ENCODE data around the gene B3GNT4.

B3GNT4 gene

DNA sequence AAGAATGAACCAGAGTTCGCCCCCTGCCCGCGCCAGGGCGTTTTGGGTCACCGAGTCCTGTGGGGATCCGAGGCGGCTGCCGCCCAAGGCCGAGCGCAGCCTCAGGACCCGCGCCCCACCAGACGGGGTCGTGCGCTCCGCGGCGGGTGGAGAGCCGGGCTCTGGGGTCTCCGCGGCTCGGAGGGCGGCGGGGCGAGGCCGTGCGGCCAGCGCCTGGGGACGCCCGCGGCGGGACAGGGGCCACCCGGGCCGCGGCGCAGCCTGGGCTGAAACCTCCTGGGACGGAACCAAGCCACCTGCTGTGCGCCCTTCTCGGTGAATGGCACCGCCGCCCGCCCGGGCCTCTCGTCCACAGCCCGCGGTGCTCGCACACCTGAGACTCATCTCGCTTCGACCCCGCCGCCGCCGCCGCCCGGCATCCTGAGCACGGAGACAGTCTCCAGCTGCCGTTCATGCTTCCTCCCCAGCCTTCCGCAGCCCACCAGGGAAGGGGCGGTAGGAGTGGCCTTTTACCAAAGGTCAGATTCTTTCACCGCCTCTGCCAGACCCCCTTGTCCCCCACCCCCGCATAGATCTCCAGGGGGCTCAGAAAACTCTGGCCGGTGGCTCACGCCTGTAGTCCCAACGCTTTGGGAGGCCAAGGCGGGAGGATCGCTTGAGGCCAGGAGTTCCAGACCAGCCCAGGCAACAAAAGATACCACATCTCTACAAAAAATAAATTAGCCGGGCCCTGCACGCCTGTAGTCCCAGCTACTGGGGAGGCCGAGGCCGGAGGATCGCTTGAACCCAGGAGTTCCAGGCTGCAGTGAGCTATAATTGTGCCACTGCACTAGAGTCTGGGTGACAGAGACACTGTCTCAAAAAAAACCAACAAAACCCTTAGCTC lies 901 bp downstream of the B3GNT4 start:
- no peak for DNase-seq (ENCODE audit: low read depth)
- H3K4me3 ChIP-seq (ENCODE audit: low read depth, low read length) = peak overlapping the region; percentile 45
- TF ChIP-seq, protein P1, sequence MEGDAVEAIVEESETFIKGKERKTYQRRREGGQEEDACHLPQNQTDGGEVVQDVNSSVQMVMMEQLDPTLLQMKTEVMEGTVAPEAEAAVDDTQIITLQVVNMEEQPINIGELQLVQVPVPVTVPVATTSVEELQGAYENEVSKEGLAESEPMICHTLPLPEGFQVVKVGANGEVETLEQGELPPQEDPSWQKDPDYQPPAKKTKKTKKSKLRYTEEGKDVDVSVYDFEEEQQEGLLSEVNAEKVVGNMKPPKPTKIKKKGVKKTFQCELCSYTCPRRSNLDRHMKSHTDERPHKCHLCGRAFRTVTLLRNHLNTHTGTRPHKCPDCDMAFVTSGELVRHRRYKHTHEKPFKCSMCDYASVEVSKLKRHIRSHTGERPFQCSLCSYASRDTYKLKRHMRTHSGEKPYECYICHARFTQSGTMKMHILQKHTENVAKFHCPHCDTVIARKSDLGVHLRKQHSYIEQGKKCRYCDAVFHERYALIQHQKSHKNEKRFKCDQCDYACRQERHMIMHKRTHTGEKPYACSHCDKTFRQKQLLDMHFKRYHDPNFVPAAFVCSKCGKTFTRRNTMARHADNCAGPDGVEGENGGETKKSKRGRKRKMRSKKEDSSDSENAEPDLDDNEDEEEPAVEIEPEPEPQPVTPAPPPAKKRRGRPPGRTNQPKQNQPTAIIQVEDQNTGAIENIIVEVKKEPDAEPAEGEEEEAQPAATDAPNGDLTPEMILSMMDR (IDR thresholded peaks at IDR 0.05; ENCODE audit: low read depth, low read length, missing control alignments) = no peak
- in situ Hi-C loops (cut with HindIII; ENCODE audit: low sequenced_read_pairs) = no loop called here

DNA sequence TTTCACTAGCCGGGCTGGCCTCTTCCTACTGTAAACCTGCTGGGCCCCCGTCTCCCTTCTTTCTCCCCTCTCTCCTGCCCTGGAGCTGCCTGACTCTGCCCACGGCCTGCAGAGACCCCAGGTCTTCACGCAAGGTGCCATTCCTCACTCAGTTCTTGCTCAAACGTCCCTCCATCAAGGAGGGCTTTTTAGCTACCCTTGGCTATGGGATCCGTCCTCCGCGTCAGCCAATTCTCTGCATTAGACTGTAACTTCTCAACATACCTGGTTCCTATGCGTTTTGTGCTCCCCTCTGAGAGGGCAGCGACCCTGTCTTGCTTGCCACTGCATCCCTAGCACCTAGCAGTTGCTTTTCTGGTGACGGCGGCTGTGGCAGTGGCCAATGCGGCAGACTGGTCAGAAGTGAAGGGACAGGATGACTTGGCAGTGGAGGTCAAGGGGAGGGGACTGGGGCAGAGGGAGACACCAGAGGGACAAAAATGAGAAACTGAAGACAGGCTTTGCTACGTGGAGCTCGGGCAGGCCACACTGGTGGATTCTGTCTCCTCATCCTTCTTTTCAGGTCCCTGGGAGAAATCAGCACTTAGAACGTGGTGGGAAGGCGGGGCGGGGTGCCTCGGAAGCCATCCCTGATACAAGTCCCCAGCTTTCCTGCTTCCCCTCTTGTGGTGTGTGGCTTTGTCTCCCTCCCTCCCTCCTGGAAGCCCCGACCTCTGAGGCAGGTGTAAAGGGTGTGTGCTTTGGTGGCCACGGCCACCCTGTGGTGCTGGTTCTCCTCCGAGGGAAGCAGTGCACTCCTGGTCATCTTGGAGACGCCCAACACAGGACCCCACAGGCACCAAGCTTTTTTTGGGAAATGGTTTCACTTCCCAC lies 1.8 kb downstream of the B3GNT4 start:
- in situ Hi-C loops (cut with HindIII; ENCODE audit: low sequenced_read_pairs) = no loop called here
- TF ChIP-seq, protein P1 (IDR thresholded peaks at IDR 0.05; ENCODE audit: low read depth, low read length, missing control alignments) = no peak

DNA sequence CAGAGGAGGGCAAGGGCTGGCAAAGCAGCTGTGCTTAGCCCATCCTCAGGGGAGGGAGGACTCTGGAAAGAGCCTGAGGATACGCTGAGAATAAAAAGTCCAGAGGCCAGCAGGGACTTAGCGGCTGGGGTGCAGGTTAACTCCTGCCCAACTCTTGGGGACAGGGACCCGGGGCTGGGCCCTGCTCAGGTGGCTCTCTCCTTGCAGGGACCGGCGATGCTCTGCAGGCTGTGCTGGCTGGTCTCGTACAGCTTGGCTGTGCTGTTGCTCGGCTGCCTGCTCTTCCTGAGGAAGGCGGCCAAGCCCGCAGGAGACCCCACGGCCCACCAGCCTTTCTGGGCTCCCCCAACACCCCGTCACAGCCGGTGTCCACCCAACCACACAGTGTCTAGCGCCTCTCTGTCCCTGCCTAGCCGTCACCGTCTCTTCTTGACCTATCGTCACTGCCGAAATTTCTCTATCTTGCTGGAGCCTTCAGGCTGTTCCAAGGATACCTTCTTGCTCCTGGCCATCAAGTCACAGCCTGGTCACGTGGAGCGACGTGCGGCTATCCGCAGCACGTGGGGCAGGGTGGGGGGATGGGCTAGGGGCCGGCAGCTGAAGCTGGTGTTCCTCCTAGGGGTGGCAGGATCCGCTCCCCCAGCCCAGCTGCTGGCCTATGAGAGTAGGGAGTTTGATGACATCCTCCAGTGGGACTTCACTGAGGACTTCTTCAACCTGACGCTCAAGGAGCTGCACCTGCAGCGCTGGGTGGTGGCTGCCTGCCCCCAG lies 2.8 kb downstream of the B3GNT4 start:
- no peak for DNase-seq (ENCODE audit: low read depth)
- in situ Hi-C loops (cut with HindIII; ENCODE audit: low sequenced_read_pairs) = no loop called here
- TF ChIP-seq, protein P1 (IDR thresholded peaks at IDR 0.05; ENCODE audit: low read depth, low read length, missing control alignments) = no peak
- H3K4me3 ChIP-seq (ENCODE audit: low read depth, low read length) = no peak overlapping the region

More for the DNA sequence above, 1.8 kb downstream of the B3GNT4 start:
- DNase-seq (ENCODE audit: low read depth) = no peak
- no peak overlapping the region for H3K4me3 ChIP-seq (ENCODE audit: low read depth, low read length)

DNA sequence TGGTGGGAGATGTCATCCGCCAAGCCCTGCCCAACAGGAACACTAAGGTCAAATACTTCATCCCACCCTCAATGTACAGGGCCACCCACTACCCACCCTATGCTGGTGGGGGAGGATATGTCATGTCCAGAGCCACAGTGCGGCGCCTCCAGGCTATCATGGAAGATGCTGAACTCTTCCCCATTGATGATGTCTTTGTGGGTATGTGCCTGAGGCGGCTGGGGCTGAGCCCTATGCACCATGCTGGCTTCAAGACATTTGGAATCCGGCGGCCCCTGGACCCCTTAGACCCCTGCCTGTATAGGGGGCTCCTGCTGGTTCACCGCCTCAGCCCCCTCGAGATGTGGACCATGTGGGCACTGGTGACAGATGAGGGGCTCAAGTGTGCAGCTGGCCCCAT lies 3.5 kb downstream of the B3GNT4 start:
- TF ChIP-seq, protein P1 (IDR thresholded peaks at IDR 0.05; ENCODE audit: low read depth, low read length, missing control alignments) = no peak
- DNase-seq (ENCODE audit: low read depth) = no peak
- in situ Hi-C loops (cut with HindIII; ENCODE audit: low sequenced_read_pairs) = no loop called here
- no peak overlapping the region for H3K4me3 ChIP-seq (ENCODE audit: low read depth, low read length)

DNA sequence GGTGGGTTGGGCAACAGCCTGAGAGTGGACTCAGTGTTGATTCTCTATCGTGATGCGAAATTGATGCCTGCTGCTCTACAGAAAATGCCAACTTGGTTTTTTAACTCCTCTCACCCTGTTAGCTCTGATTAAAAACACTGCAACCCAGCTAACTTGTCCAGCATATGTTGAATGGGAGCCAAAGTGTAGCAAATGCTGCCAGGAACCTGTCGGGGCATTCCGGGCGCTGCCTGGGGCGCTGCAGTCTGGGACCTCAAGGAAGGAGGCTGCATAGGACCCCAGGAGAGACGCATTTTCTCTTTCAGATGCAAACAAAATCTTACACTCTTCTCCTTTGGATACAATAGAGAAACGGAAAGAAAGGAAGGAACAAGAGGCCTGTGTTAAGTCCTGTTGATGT lies 3.9 kb downstream of the B3GNT4 start:
- in situ Hi-C loops (cut with HindIII; ENCODE audit: low sequenced_read_pairs) = no loop called here
- no peak overlapping the region for H3K4me3 ChIP-seq (ENCODE audit: low read depth, low read length)
- TF ChIP-seq, protein P1 (IDR thresholded peaks at IDR 0.05; ENCODE audit: low read depth, low read length, missing control alignments) = no peak
- DNase-seq (ENCODE audit: low read depth) = no peak

Data from astrocyte of the cerebellum (primary cell).